Upper lobe of right lung (tissue), 1 donor: ENCODE results near the gene CUEDC1. TPM values are rescaled to one million over a fixed set of nuclear protein-coding genes. Genes with fewer than 3 reads are reported as not detected.

ENCODE experiments used
- ATAC-seq: fragments of 200-7000 bp; cut with Tn5 transposase; one replicate; pipeline ENCODE4 v1.9.1; 2020; ENCODE audit warnings: mild to moderate bottlenecking, moderate library complexity
- DNase-seq: peaks from one replicate; pipeline ENCODE4 v3.0.0-alpha.2; 2020
- H3K27ac ChIP-seq: fragments of 200-600 bp; one replicate; pipeline ENCODE4 v1.8.0; 2022
- H3K27me3 ChIP-seq: fragments of 200-600 bp; one replicate; pipeline ENCODE4 v1.8.0; 2022; ENCODE audit warnings: mild to moderate bottlenecking
- H3K36me3 ChIP-seq: fragments of 200-600 bp; one replicate; pipeline ENCODE4 v1.8.0; 2022
- H3K4me1 ChIP-seq: fragments of 200-600 bp; one replicate; pipeline ENCODE4 v1.8.0; 2022
- H3K4me3 ChIP-seq: fragments of 200-600 bp; one replicate; pipeline ENCODE4 v1.8.0; 2022; ENCODE audit warnings: mild to moderate bottlenecking
- H3K9me3 ChIP-seq: fragments of 200-600 bp; one replicate; pipeline ENCODE4 v1.8.0; 2022
- CTCF ChIP-seq: fragments of 200-600 bp; IDR thresholded peaks from one replicate; pipeline ENCODE4 v1.8.0; 2022; ENCODE audit warnings: antibody characterized with exemption
- intact Hi-C: fragments of 100-400 bp; cut with DNase I; formaldehyde crosslinking; loops from one replicate; pipeline ENCODE4 v1.11.0; 2022
- total RNA-seq: library from RNA; stranded (reverse); fragmentation: NEBNext Ultra II Directional; extraction: Animal tissue kit (Norgen Biotek cat#: 25700); gene quantifications from one replicate; pipeline ENCODE4 v1.2.1, GENCODE V29; 2021
- donor health status: DM: no; HTN: yes; CAD: no; lungs with severe emphysema.

Gene CUEDC1
- total RNA-seq, 1 donor from 2014 or later, result 41.9 TPM

- Histone ChIP-seq H3K4me3 (no peak overlapping the region), H3K9me3 (no peaks in the 10 kb centered on the region), H3K27me3 (no peaks in the 10 kb centered on the region), H3K27ac (peak overlapping the region; percentile 87), H3K4me1 (peaks cover 71% of the 10 kb centered on the region), H3K36me3 (no peaks in the 10 kb centered on the region)
- intact Hi-C loops, result no loop called here
- TF ChIP-seq CTCF, result no peak
- ATAC-seq (peak; percentile 74), DNase-seq (peak; percentile 86)
Observed at GRCh38 chr17:57898487-57899311, 56.5 kb downstream of the CUEDC1 start.

DNA sequence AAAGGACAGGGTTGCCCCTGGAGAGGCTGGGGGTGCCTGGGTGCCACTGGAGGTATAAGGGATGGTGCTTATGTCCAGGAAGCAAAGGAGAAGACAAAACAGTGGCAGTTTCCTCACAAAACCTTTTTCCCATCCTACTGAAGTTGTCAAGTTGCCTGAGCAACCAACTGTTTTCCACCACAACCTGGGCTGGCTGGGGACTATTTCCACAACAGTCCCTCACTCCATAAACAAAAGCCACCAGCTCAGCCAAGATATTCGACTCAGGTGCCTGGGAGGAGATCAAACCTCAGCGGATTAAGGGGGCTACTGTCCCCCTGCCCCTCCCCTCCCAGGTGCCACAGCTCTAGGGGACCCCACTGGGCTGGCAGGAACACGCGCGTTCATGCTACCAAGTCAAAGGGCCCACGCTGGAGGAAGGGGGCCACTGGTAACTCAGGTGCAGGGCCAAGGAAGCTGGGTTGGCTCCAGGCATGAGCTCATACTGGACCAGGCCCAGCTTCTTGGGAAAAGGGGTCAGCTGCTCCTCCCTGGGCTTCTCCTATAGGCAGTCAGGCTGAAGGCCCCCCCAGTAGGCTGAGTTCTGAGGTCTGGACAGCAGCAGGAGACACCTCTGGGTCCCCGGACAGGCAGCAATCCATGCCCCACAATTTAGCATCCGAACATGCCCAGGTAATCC is 59.7 kb downstream of the CUEDC1 start:
- peak; percentile 60 for DNase-seq
- intact Hi-C loops, result no loop called here
- Histone ChIP-seq H3K27me3 (no peaks in the 10 kb centered on the region), H3K4me1 (peaks cover 69% of the 10 kb centered on the region), H3K9me3 (no peaks in the 10 kb centered on the region), H3K36me3 (no peaks in the 10 kb centered on the region), H3K4me3 (no peak overlapping the region), H3K27ac (peak overlapping the region; percentile 2)
- no peak for ATAC-seq
- no peak for TF ChIP-seq CTCF

GRCh38 chr17:57894848-57895247 is 60.4 kb downstream of the CUEDC1 start:
- no peak for DNase-seq
- Histone ChIP-seq H3K27ac (peak overlapping the region; percentile 28), H3K36me3 (no peaks in the 10 kb centered on the region), H3K4me1 (peaks cover 69% of the 10 kb centered on the region), H3K27me3 (no peaks in the 10 kb centered on the region), H3K4me3 (no peak overlapping the region), H3K9me3 (no peaks in the 10 kb centered on the region)
- TF ChIP-seq CTCF, result no peak
- no peak for ATAC-seq
- intact Hi-C loops, result no loop called here

GRCh38 chr17:57892820-57893595 is 62.2 kb downstream of the CUEDC1 start:
- H3K36me3 ChIP-seq, result no peaks in the 10 kb centered on the region
- DNase-seq, result peak; percentile 91
- peak overlapping the region; percentile 96 for H3K27ac ChIP-seq
- no peak for TF ChIP-seq CTCF
- peak overlapping the region; percentile 42 for H3K4me3 ChIP-seq
- H3K9me3 ChIP-seq, result no peaks in the 10 kb centered on the region
- intact Hi-C loops, result no loop called here
- no peaks in the 10 kb centered on the region for H3K27me3 ChIP-seq
- ATAC-seq, result peak; percentile 91
- peaks cover 57% of the 10 kb centered on the region for H3K4me1 ChIP-seq

- Histone ChIP-seq H3K36me3 (no peaks in the 10 kb centered on the region), H3K27me3 (no peaks in the 10 kb centered on the region), H3K4me3 (no peak overlapping the region), H3K9me3 (no peaks in the 10 kb centered on the region), H3K27ac (peak overlapping the region; percentile 96), H3K4me1 (peaks cover 55% of the 10 kb centered on the region)
- DNase-seq (peak; percentile 93), ATAC-seq (peak; percentile 85)
- TF ChIP-seq CTCF, result peak; percentile 99
- intact Hi-C loops, result no loop called here
Observed at GRCh38 chr17:57892146-57892819, 62.9 kb downstream of the CUEDC1 start.
